HL-60 (cell line): ENCODE data around the gene EPB42.

Experiments
- POLR2AphosphoS5 ChIP-seq: IDR thresholded peaks from 2 replicates; pipeline ENCODE4 v1.6.1; 2012; ENCODE audit warnings: low read depth
- TF ChIP-seq, protein P1 (sequence below): IDR thresholded peaks from one replicate; pipeline ENCODE4 v1.5.1; 2011; ENCODE audit warnings: low read length, control low read depth, inconsistent platforms; ENCODE audit not compliant: insufficient read depth
- TF ChIP-seq, protein P2 (sequence below): IDR thresholded peaks from 2 replicates; pipeline ENCODE4 v1.6.1; 2012; ENCODE audit warnings: low read depth; ENCODE audit not compliant: insufficient replicate concordance

DNA sequence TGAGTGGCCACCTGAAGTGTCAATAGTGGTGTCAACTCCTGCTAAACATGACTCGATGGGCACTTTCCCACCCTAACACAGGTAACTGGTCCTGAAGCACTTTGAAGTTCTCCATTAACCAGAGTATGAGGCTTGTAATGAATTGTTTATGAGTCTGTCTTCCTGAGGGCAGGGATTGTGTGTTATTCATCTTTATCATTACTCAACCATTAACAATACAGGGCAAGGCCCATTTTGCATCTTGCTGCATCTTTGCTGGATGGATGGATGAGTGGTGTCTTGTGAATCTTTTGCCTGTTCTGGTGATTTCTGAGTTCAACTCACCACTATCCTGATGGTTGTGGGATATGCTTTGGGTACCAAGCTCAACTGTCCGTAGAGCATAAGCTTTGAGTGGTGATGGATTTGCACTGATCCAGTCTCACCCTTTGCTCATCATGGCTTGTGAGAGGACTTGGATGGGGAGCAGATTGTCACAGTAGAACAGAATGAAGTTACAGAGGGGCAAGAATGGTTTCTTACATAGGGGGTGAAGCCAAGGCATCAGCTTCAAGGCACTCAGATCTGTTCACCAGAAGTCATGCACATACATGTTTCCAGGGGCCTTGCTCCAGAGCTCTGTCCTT lies 22.3 kb upstream of the EPB42 start:
- TF ChIP-seq, protein P1, sequence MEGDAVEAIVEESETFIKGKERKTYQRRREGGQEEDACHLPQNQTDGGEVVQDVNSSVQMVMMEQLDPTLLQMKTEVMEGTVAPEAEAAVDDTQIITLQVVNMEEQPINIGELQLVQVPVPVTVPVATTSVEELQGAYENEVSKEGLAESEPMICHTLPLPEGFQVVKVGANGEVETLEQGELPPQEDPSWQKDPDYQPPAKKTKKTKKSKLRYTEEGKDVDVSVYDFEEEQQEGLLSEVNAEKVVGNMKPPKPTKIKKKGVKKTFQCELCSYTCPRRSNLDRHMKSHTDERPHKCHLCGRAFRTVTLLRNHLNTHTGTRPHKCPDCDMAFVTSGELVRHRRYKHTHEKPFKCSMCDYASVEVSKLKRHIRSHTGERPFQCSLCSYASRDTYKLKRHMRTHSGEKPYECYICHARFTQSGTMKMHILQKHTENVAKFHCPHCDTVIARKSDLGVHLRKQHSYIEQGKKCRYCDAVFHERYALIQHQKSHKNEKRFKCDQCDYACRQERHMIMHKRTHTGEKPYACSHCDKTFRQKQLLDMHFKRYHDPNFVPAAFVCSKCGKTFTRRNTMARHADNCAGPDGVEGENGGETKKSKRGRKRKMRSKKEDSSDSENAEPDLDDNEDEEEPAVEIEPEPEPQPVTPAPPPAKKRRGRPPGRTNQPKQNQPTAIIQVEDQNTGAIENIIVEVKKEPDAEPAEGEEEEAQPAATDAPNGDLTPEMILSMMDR, result no peak
- TF ChIP-seq POLR2AphosphoS5, result no peak
- TF ChIP-seq, protein P2, sequence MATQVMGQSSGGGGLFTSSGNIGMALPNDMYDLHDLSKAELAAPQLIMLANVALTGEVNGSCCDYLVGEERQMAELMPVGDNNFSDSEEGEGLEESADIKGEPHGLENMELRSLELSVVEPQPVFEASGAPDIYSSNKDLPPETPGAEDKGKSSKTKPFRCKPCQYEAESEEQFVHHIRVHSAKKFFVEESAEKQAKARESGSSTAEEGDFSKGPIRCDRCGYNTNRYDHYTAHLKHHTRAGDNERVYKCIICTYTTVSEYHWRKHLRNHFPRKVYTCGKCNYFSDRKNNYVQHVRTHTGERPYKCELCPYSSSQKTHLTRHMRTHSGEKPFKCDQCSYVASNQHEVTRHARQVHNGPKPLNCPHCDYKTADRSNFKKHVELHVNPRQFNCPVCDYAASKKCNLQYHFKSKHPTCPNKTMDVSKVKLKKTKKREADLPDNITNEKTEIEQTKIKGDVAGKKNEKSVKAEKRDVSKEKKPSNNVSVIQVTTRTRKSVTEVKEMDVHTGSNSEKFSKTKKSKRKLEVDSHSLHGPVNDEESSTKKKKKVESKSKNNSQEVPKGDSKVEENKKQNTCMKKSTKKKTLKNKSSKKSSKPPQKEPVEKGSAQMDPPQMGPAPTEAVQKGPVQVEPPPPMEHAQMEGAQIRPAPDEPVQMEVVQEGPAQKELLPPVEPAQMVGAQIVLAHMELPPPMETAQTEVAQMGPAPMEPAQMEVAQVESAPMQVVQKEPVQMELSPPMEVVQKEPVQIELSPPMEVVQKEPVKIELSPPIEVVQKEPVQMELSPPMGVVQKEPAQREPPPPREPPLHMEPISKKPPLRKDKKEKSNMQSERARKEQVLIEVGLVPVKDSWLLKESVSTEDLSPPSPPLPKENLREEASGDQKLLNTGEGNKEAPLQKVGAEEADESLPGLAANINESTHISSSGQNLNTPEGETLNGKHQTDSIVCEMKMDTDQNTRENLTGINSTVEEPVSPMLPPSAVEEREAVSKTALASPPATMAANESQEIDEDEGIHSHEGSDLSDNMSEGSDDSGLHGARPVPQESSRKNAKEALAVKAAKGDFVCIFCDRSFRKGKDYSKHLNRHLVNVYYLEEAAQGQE, result no peak
